ENCODE measurements around the gene GIT1. TPM values are rescaled to one million over a fixed set of nuclear protein-coding genes. Genes with fewer than 3 reads are reported as not detected.
"Not testable (repeated sequence)": the region's sequence is repeated elsewhere in the genome, so short reads cannot be mapped to it uniquely, and the experiment has no call there.

The GIT1 gene
- total and polyA plus RNA-seq, 7 donors: 13.6 to 31.3 (median 17.4) TPM

- H3K9me3 ChIP-seq: no peaks in the 10 kb centered on the region
- no peak overlapping the region for H3K4me3 ChIP-seq
- peaks cover 0 to 11% (median 0%) of the 10 kb centered on the region in 4 donors for H3K36me3 ChIP-seq
- TF ChIP-seq EP300 (IDR thresholded peaks at IDR 0.05) (no peak), POLR2AphosphoS5 (IDR thresholded peaks at IDR 0.05) (no peak), CTCF (IDR thresholded peaks at IDR 0.05) (no peak), POLR2A (IDR thresholded peaks at IDR 0.05) (no peak)
- intact Hi-C loops (cut with DNase I): no loop called here
- H3K27ac ChIP-seq: no peak overlapping the region
- WGBS, 2 donors: 87 to 93% methylated on average over 18 of the region's 18 CpGs
- no peaks in the 10 kb centered on the region for H3K27me3 ChIP-seq
- peak; percentile 56 for DNase-seq
- H3K4me1 ChIP-seq: peaks cover 0 to 28% (median 19%) of the 10 kb centered on the region in 4 donors
Observed at GRCh38 chr17:29562615-29563014, 26.8 kb downstream of the GIT1 start.

GRCh38 chr17:29561554-29562517 lies 27.6 kb downstream of the GIT1 start:
- Histone ChIP-seq H3K4me1 (peaks cover 0 to 22% (median 18%) of the 10 kb centered on the region in 4 donors), H3K27me3 (no peaks in the 10 kb centered on the region), H3K36me3 (peaks cover 0 to 11% (median 0%) of the 10 kb centered on the region in 4 donors), H3K9me3 (no peaks in the 10 kb centered on the region), H3K4me3 (no peak overlapping the region), H3K27ac (no peak overlapping the region)
- peak; percentile 75 for DNase-seq
- WGBS, 2 donors: 69 to 85% methylated on average over 17 of the region's 17 CpGs
- no peak for TF ChIP-seq CTCF (IDR thresholded peaks at IDR 0.05)
- no peak for TF ChIP-seq POLR2AphosphoS5 (IDR thresholded peaks at IDR 0.05)
- TF ChIP-seq POLR2A (IDR thresholded peaks at IDR 0.05): no peak
- no peak for TF ChIP-seq EP300 (IDR thresholded peaks at IDR 0.05)
- intact Hi-C loops (cut with DNase I): no loop called here

GRCh38 chr17:29560316-29560715 lies 29.1 kb downstream of the GIT1 start:
- Histone ChIP-seq H3K4me1 (peaks cover 0 to 8% (median 4%) of the 10 kb centered on the region in 4 donors), H3K27ac (peak overlapping the region in 2 of 4 donors; percentile 3 to 18), H3K4me3 (no peak overlapping the region), H3K36me3 (peaks cover 0 to 11% (median 0%) of the 10 kb centered on the region in 4 donors), H3K27me3 (no peaks in the 10 kb centered on the region), H3K9me3 (no peaks in the 10 kb centered on the region)
- intact Hi-C loops (cut with DNase I): no loop called here
- TF ChIP-seq EP300 (IDR thresholded peaks at IDR 0.05) (no peak), POLR2A (IDR thresholded peaks at IDR 0.05) (no peak)
- DNase-seq: no peak
- 64 to 87% methylated on average over 6 of the region's 6 CpGs for WGBS, 2 donors

- H3K9me3 ChIP-seq: no peaks in the 10 kb centered on the region
- TF ChIP-seq POLR2AphosphoS5 (IDR thresholded peaks at IDR 0.05): no peak
- peaks cover 0 to 11% (median 0%) of the 10 kb centered on the region in 4 donors for H3K36me3 ChIP-seq
- no peak for DNase-seq
- H3K4me3 ChIP-seq: no peak overlapping the region
- WGBS, 2 donors: 64 to 80% methylated on average over 2 of the region's 2 CpGs
- peaks cover 0 to under 1% (median under 1%) of the 10 kb centered on the region in 4 donors for H3K4me1 ChIP-seq
- intact Hi-C loops (cut with DNase I): no loop called here
- H3K27me3 ChIP-seq: no peaks in the 10 kb centered on the region
- no peak overlapping the region for H3K27ac ChIP-seq
Observed at GRCh38 chr17:29559640-29560039, 29.8 kb downstream of the GIT1 start.

GRCh38 chr17:29558139-29558538 lies 31.3 kb downstream of the GIT1 start:
- H3K27me3 ChIP-seq; intact Hi-C loops (cut with DNase I); H3K4me1 ChIP-seq; H3K9me3 ChIP-seq; H3K27ac ChIP-seq; DNase-seq; H3K4me3 ChIP-seq: not testable (repeated sequence)
- WGBS, 2 donors: 92 to 94% methylated on average over 5 of the region's 5 CpGs
- H3K36me3 ChIP-seq: peaks cover 0 to 11% (median 0%) of the 10 kb centered on the region in 4 donors

GRCh38 chr17:29557739-29558116 lies 31.7 kb downstream of the GIT1 start:
- no peak overlapping the region for H3K27ac ChIP-seq
- no peaks in the 10 kb centered on the region for H3K4me1 ChIP-seq
- intact Hi-C loops (cut with DNase I): no loop called here
- H3K4me3 ChIP-seq: no peak overlapping the region
- no peaks in the 10 kb centered on the region for H3K27me3 ChIP-seq
- DNase-seq: no peak
- no peak for TF ChIP-seq POLR2A (IDR thresholded peaks at IDR 0.05)
- no peak for TF ChIP-seq EP300 (IDR thresholded peaks at IDR 0.05)
- no peak for TF ChIP-seq POLR2AphosphoS5 (IDR thresholded peaks at IDR 0.05)
- no peak for TF ChIP-seq CTCF (IDR thresholded peaks at IDR 0.05)
- H3K9me3 ChIP-seq: no peaks in the 10 kb centered on the region
- H3K36me3 ChIP-seq: peaks cover 0 to 10% (median 0%) of the 10 kb centered on the region in 4 donors
